NT2/D1 (cell line): ENCODE measurements around the gene MPEG1.

Experiments used
- DNase-seq: peaks from one replicate; pipeline ENCODE4 v3.0.0-alpha.2; 2011; ENCODE audit warnings: low read depth, low spot score
- H3K27me3 ChIP-seq: 2 replicates; pipeline ENCODE4 v1.6.0; 2011; ENCODE audit warnings: mild to moderate bottlenecking; ENCODE audit not compliant: insufficient read length, insufficient read depth
- H3K36me3 ChIP-seq: 2 replicates; pipeline ENCODE4 v1.6.1; 2011; ENCODE audit warnings: mild to moderate bottlenecking, low read length, mixed read lengths; ENCODE audit not compliant: insufficient read depth, insufficient read length
- H3K4me1 ChIP-seq: 2 replicates; pipeline ENCODE4 v1.5.1; 2011; ENCODE audit not compliant: insufficient read depth, insufficient read length
- H3K4me3 ChIP-seq: 2 replicates; pipeline ENCODE4 v1.5.1; 2011; ENCODE audit warnings: low read depth; ENCODE audit not compliant: insufficient read length
- H3K9ac ChIP-seq: 2 replicates; pipeline ENCODE4 v1.6.0; 2011; ENCODE audit warnings: low read depth; ENCODE audit not compliant: insufficient read length
- H3K9me3 ChIP-seq: 2 replicates; pipeline ENCODE4 v1.5.1; 2011; ENCODE audit warnings: mild to moderate bottlenecking, low read length; ENCODE audit not compliant: insufficient read depth
- SUZ12 ChIP-seq: IDR thresholded peaks from 2 replicates; pipeline ENCODE4 v1.6.1; 2011; ENCODE audit not compliant: insufficient read length, insufficient read depth; ENCODE audit errors: extremely low read depth
- YY1 ChIP-seq: IDR thresholded peaks from 2 replicates; pipeline ENCODE4 v1.6.1; 2011; ENCODE audit not compliant: insufficient read length, insufficient read depth
- ZNF274 ChIP-seq: IDR thresholded peaks from 2 replicates; pipeline ENCODE4 v1.6.1; 2011; ENCODE audit warnings: mild to moderate bottlenecking, low read depth, low read length

MPEG1 gene

GRCh38 chr11:59174664-59175033, 38.1 kb downstream of the MPEG1 start:
- H3K9me3 ChIP-seq = peaks cover 18% of the 10 kb centered on the region
- TF ChIP-seq ZNF274 (no peak), YY1 (no peak), SUZ12 (no peak)
- DNase-seq = no peak
- H3K4me3 ChIP-seq = no peak overlapping the region
- H3K27me3 ChIP-seq = no peaks in the 10 kb centered on the region
- peaks cover 28% of the 10 kb centered on the region for H3K36me3 ChIP-seq
- H3K4me1 ChIP-seq = peaks cover 9% of the 10 kb centered on the region
- H3K9ac ChIP-seq = peak overlapping the region; percentile 47

- peak overlapping the region; percentile 90 for H3K9ac ChIP-seq
- peaks cover 12% of the 10 kb centered on the region for H3K9me3 ChIP-seq
- peak; percentile 79 for DNase-seq
- peaks cover 9% of the 10 kb centered on the region for H3K4me1 ChIP-seq
- peaks cover 24% of the 10 kb centered on the region for H3K36me3 ChIP-seq
- H3K4me3 ChIP-seq = peak overlapping the region; percentile 91
- H3K27me3 ChIP-seq = no peaks in the 10 kb centered on the region
- TF ChIP-seq YY1 = no peak
- TF ChIP-seq ZNF274 = no peak
- TF ChIP-seq SUZ12 = no peak
These were observed 38.6 kb downstream of the MPEG1 start for GRCh38 chr11:59173964-59174663.

DNA sequence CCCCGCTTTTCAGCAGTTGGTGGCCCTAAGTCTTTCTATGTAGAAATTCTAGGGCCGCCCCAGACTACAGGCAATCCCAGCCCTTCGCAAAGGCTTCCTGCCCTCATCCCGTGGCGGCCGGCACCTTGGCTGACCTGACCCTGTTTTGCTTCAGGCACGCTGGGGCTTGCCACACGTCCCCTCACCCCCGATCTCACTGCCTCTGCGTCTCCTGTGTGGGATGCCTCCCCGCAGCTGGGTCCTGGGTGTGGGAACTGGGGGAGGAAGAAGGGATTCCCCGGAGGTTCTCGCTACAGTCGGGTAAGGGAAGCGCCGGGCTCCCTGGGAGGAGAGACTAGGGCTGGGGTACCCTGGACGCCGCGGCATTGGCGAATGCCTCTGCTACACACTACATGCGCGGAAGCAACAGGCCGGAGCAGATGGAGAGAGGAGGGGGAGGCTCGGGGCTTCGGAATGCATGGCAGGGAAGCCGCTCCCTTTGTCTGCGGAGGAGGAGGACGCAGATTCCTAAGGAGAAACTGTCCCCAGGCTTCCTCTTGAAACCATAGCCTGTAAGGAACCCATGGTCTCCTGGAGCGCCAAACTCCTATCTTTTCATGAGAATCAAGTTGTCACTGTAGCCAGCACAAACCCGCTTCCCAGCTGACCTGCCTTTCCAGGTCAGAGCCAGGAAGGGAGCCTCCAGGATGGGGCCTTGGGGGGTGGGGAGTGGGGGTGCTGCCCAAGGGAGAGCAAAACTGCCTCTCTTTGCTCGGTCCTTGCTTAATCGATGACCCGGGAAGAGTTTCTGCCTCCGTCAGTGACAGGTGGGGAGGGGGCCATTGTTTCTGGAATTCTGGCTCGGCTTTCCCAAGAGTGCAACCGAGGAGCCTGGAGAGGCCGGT, 39.4 kb downstream of the MPEG1 start:
- peaks cover 9% of the 10 kb centered on the region for H3K4me1 ChIP-seq
- peaks cover 4% of the 10 kb centered on the region; the same call in 1 of the 2 replicates for H3K9me3 ChIP-seq
- peak overlapping the region; percentile 91 for H3K4me3 ChIP-seq
- no peaks in the 10 kb centered on the region for H3K27me3 ChIP-seq
- DNase-seq = no peak
- H3K9ac ChIP-seq = peak overlapping the region; percentile 90
- TF ChIP-seq SUZ12 = no peak
- no peak for TF ChIP-seq ZNF274
- no peak for TF ChIP-seq YY1
- H3K36me3 ChIP-seq = peaks cover 23% of the 10 kb centered on the region

GRCh38 chr11:59172345-59173079, 40.2 kb downstream of the MPEG1 start:
- Histone ChIP-seq H3K4me1 (peaks cover 9% of the 10 kb centered on the region), H3K4me3 (peak overlapping the region; percentile 91), H3K9me3 (no peaks in the 10 kb centered on the region), H3K27me3 (no peaks in the 10 kb centered on the region), H3K36me3 (peaks cover 15% of the 10 kb centered on the region), H3K9ac (peak overlapping the region; percentile 90)
- DNase-seq = no peak
- no peak for TF ChIP-seq ZNF274
- TF ChIP-seq YY1 = no peak
- no peak for TF ChIP-seq SUZ12

DNA sequence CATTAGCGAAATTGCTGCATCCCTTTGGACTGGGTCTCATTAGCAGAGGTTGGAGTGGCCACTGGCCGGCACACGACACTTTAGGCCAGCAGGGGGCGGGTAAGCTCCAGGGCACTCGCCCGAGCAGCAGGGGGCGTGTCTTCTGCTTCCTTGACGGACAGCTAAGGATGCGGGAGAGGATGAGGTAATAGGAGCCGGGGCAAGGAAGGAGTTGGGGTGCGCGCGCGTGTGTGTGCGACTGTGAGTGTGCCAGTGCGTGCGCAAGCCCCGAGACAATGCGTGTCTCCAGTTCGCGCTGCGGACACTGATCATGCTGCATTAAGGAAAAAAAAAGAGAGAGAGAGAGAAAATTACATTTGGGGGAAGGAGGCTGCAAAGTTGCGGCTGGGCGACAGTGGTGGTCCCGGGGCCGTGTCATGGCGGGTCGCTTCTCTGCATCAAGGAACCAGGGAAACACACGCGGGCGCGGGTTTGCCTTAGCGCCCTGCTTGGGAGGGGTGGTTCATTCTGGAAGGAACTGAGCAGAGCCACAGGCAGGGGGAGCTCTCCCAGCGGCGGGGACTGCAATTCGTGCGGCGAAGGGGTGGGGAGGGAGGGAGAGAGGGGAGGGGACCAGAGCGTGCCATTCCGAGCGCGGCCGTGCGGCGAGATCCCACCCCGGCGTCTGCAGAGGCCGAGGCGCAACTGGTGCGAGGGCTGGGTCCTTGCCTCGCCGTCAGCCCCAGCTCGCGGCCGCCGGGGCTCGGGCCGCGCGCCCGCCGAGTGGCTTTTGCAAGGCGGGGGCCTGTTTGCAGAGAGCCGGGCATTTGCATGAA, 41.0 kb downstream of the MPEG1 start, which contains the start of gene DTX4:
DTX4 (plus strand) TSS at position 625 of the 815 bp plus-strand sequence. CDS start 464 bp downstream, outside the sequence.
- peaks cover 8% of the 10 kb centered on the region for H3K36me3 ChIP-seq
- DNase-seq = peak; percentile 90
- no peaks in the 10 kb centered on the region for H3K9me3 ChIP-seq
- H3K27me3 ChIP-seq = no peaks in the 10 kb centered on the region
- H3K4me1 ChIP-seq = peaks cover 9% of the 10 kb centered on the region
- H3K9ac ChIP-seq = peak within 1 kb of the TSS; percentile 90
- TF ChIP-seq ZNF274 = no peak
- TF ChIP-seq YY1 = no peak
- TF ChIP-seq SUZ12 = no peak
- H3K4me3 ChIP-seq = peak within 1 kb of the TSS; percentile 91

- Histone ChIP-seq H3K4me1 (no peaks in the 10 kb centered on the region), H3K36me3 (no peaks in the 10 kb centered on the region), H3K4me3 (no peak overlapping the region), H3K27me3 (no peaks in the 10 kb centered on the region), H3K9me3 (no peaks in the 10 kb centered on the region), H3K9ac (no peak overlapping the region)
- DNase-seq = no peak
- TF ChIP-seq ZNF274 (no peak), SUZ12 (no peak), YY1 (no peak)
These were observed 48.7 kb downstream of the MPEG1 start for GRCh38 chr11:59164028-59164427.
